ENCODE results near the gene UGT1A3. TPM values are rescaled to one million over a fixed set of nuclear protein-coding genes. Genes with fewer than 3 reads are reported as not detected.

The UGT1A3 gene
- total RNA-seq, 1 donor from 2014 or later, result not detected

GRCh38 chr2:233798335-233799086, 69.7 kb downstream of the UGT1A3 start:
- Mint-ChIP-seq H3K27ac (ENCODE audit: unreplicated experiment) (no peak overlapping the region), H3K4me1 (no peaks in the 10 kb centered on the region), H3K36me3 (ENCODE audit: low read depth) (no peaks in the 10 kb centered on the region), H3K4me3 (no peak overlapping the region), H3K27me3 (ENCODE audit: low read depth) (no peaks in the 10 kb centered on the region), H3K9me3 (peaks cover 4% of the 10 kb centered on the region)
- TF ChIP-seq, protein P1, sequence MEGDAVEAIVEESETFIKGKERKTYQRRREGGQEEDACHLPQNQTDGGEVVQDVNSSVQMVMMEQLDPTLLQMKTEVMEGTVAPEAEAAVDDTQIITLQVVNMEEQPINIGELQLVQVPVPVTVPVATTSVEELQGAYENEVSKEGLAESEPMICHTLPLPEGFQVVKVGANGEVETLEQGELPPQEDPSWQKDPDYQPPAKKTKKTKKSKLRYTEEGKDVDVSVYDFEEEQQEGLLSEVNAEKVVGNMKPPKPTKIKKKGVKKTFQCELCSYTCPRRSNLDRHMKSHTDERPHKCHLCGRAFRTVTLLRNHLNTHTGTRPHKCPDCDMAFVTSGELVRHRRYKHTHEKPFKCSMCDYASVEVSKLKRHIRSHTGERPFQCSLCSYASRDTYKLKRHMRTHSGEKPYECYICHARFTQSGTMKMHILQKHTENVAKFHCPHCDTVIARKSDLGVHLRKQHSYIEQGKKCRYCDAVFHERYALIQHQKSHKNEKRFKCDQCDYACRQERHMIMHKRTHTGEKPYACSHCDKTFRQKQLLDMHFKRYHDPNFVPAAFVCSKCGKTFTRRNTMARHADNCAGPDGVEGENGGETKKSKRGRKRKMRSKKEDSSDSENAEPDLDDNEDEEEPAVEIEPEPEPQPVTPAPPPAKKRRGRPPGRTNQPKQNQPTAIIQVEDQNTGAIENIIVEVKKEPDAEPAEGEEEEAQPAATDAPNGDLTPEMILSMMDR (conservative IDR thresholded peaks at IDR 0.05), result no peak
- no peak for DNase-seq (ENCODE audit: low read depth, low spot score)

DNA sequence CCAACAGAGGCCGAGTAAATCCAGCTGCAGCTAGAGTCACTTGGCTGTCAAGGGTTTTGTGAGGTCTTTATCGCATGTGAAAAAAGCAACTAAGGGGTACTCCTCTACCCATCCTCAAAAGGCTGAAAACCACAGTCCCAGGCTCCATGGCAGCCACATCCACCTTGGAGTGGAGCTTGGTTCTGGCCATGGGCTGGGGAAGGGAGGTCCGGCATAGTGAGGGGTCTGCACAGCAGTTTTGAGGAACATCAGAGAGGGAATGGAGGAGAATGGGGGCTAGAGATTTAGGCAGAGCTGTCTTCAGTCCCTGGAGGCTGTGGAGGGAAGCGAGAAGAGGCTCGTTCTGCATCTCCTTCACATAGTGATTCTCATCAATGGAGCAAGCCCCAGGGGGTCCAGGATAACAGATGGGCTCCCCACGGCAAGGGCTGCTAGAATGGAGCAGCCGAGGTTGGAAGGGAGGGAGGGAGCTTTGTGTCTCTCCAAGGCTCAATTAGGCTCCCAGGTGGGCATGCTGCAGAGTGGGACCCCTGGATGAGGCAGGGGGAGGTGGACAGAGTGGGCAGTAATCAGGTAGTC, 70.3 kb downstream of the UGT1A3 start:
- no peaks in the 10 kb centered on the region for H3K4me1 Mint-ChIP-seq
- H3K27ac Mint-ChIP-seq (ENCODE audit: unreplicated experiment), result no peak overlapping the region
- H3K27me3 Mint-ChIP-seq (ENCODE audit: low read depth), result no peaks in the 10 kb centered on the region
- TF ChIP-seq, protein P1 (conservative IDR thresholded peaks at IDR 0.05), result no peak
- H3K9me3 Mint-ChIP-seq, result peaks cover 4% of the 10 kb centered on the region
- no peak for DNase-seq (ENCODE audit: low read depth, low spot score)
- no peaks in the 10 kb centered on the region for H3K36me3 Mint-ChIP-seq (ENCODE audit: low read depth)
- no peak overlapping the region for H3K4me3 Mint-ChIP-seq

DNA sequence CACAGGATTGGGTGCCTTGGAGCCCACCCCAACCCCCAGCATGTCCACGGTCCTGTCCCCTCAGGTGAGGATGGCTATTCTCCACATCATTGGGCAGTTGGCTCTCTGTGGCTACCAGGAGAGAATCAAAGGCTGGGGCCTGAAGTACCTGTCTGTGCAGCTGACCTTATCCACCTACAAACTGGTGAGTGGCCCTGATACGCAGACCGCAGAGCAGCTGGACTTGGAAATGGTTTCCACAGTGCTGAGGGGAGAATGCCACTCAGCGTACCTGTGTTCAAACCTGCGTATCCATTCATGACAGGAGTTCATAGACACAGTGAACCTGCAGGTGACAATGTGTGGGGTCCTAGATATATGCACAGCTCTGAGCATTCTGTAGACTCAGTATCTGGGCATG, 70.9 kb downstream of the UGT1A3 start:
- Mint-ChIP-seq H3K27me3 (ENCODE audit: low read depth) (no peaks in the 10 kb centered on the region), H3K4me3 (no peak overlapping the region), H3K27ac (ENCODE audit: unreplicated experiment) (no peak overlapping the region), H3K4me1 (no peaks in the 10 kb centered on the region), H3K36me3 (ENCODE audit: low read depth) (no peaks in the 10 kb centered on the region), H3K9me3 (peaks cover 4% of the 10 kb centered on the region)
- TF ChIP-seq, protein P1 (conservative IDR thresholded peaks at IDR 0.05), result no peak
- DNase-seq (ENCODE audit: low read depth, low spot score), result no peak

GRCh38 chr2:233800208-233800607, 71.4 kb downstream of the UGT1A3 start:
- no peak for DNase-seq (ENCODE audit: low read depth, low spot score)
- peaks cover 3% of the 10 kb centered on the region for H3K27me3 Mint-ChIP-seq (ENCODE audit: low read depth)
- TF ChIP-seq, protein P1 (conservative IDR thresholded peaks at IDR 0.05), result no peak
- H3K9me3 Mint-ChIP-seq, result peaks cover 4% of the 10 kb centered on the region
- H3K36me3 Mint-ChIP-seq (ENCODE audit: low read depth), result no peaks in the 10 kb centered on the region
- no peak overlapping the region for H3K27ac Mint-ChIP-seq (ENCODE audit: unreplicated experiment)
- H3K4me1 Mint-ChIP-seq, result no peaks in the 10 kb centered on the region
- H3K4me3 Mint-ChIP-seq, result no peak overlapping the region

GRCh38 chr2:233801357-233802131, 72.7 kb downstream of the UGT1A3 start:
- no peak for DNase-seq (ENCODE audit: low read depth, low spot score)
- H3K27ac Mint-ChIP-seq (ENCODE audit: unreplicated experiment), result no peak overlapping the region
- no peaks in the 10 kb centered on the region for H3K36me3 Mint-ChIP-seq (ENCODE audit: low read depth)
- H3K27me3 Mint-ChIP-seq (ENCODE audit: low read depth), result peaks cover 3% of the 10 kb centered on the region
- TF ChIP-seq, protein P1 (conservative IDR thresholded peaks at IDR 0.05), result no peak
- peaks cover 4% of the 10 kb centered on the region for H3K9me3 Mint-ChIP-seq
- H3K4me1 Mint-ChIP-seq, result no peaks in the 10 kb centered on the region
- no peak overlapping the region for H3K4me3 Mint-ChIP-seq
